Stimulated activated CD4-positive, alpha-beta T cell treated with anti-CD3 and anti-CD28 coated beads, TNF-alpha, amount 100 ng/mL, for 24 hours (primary cell): Measurements from ENCODE around the gene FAM53C.

ENCODE experiments used
- DNase-seq, 3 experiments: peaks; one replicate each; pipeline ENCODE4 v3.0.0-alpha.2; 2020; ENCODE audit warnings: low read depth in 3 of 3

The FAM53C gene

DNA sequence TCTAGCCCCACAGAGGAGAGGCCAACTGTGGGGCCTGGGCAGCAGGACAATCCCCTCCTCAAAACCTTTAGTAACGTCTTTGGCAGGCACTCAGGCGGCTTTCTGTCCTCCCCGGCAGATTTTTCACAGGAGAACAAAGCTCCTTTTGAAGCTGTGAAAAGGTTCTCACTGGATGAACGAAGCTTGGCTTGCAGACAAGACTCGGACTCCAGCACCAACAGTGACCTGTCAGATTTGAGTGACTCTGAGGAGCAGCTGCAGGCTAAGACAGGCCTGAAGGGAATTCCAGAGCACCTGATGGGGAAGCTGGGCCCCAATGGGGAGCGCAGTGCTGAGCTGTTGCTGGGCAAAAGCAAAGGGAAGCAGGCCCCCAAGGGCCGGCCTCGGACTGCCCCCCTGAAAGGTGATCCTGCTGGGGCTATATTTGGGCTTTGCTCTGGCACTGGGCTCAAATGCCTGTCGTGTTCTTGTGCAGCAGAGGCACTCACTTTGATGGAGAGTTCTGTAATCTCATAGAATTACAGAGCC lies 53.9 kb downstream of the FAM53C start:
- DNase-seq = no peak
